ENCODE results near the gene PSME4.
"Not testable (repeated sequence)": the region's sequence is repeated elsewhere in the genome, so short reads cannot be mapped to it uniquely, and the experiment has no call there.

Gene PSME4

GRCh38 chr2:53964257-53964952 lies 6.4 kb downstream of the PSME4 start:
- no peak for DNase-seq (ENCODE audit: low read depth in 3 of 3)

- not testable (repeated sequence) for DNase-seq (ENCODE audit: low read depth in 3 of 3)
These were observed 9.1 kb downstream of the PSME4 start for GRCh38 chr2:53961478-53962216.

GRCh38 chr2:53960476-53960875 lies 10.3 kb downstream of the PSME4 start:
- no peak for DNase-seq (ENCODE audit: low read depth in 3 of 3)

GRCh38 chr2:53958443-53958842 lies 12.3 kb downstream of the PSME4 start:
- DNase-seq (ENCODE audit: low read depth in 3 of 3), result no peak

- no peak for DNase-seq (ENCODE audit: low read depth in 3 of 3)
These were observed 18.3 kb downstream of the PSME4 start for GRCh38 chr2:53952519-53952918.

- no peak for DNase-seq (ENCODE audit: low read depth in 3 of 3)
These were observed 21.3 kb downstream of the PSME4 start for GRCh38 chr2:53949457-53949856.

GRCh38 chr2:53945538-53945937 lies 25.3 kb downstream of the PSME4 start:
- no peak for DNase-seq (ENCODE audit: low read depth in 3 of 3)

GRCh38 chr2:53944542-53944941 lies 26.3 kb downstream of the PSME4 start:
- DNase-seq (ENCODE audit: low read depth in 3 of 3), result no peak

- no peak for DNase-seq (ENCODE audit: low read depth in 3 of 3)
These were observed 28.5 kb downstream of the PSME4 start for GRCh38 chr2:53942280-53942679.

- no peak for DNase-seq (ENCODE audit: low read depth in 3 of 3)
These were observed 29.0 kb downstream of the PSME4 start for GRCh38 chr2:53941749-53942148.

GRCh38 chr2:53939656-53940055 lies 31.1 kb downstream of the PSME4 start:
- DNase-seq (ENCODE audit: low read depth in 3 of 3), result no peak

GRCh38 chr2:53938904-53939303 lies 31.9 kb downstream of the PSME4 start:
- DNase-seq (ENCODE audit: low read depth in 3 of 3), result no peak

GRCh38 chr2:53933329-53933728 lies 37.5 kb downstream of the PSME4 start:
- no peak for DNase-seq (ENCODE audit: low read depth in 3 of 3)

GRCh38 chr2:53926321-53926720 lies 44.5 kb downstream of the PSME4 start:
- DNase-seq (ENCODE audit: low read depth in 3 of 3), result not testable (repeated sequence)

GRCh38 chr2:53913721-53914120 lies 57.1 kb downstream of the PSME4 start:
- DNase-seq (ENCODE audit: low read depth in 3 of 3), result no peak

- DNase-seq (ENCODE audit: low read depth in 3 of 3), result no peak
These were observed 59.2 kb downstream of the PSME4 start for GRCh38 chr2:53911434-53912189.

- no peak for DNase-seq (ENCODE audit: low read depth in 3 of 3)
These were observed 63.2 kb downstream of the PSME4 start for GRCh38 chr2:53907582-53907981.

- DNase-seq (ENCODE audit: low read depth in 3 of 3), result no peak
These were observed 65.4 kb downstream of the PSME4 start for GRCh38 chr2:53905396-53905795.

GRCh38 chr2:53903011-53903410 lies 67.8 kb downstream of the PSME4 start:
- DNase-seq (ENCODE audit: low read depth in 3 of 3), result no peak

GRCh38 chr2:53901192-53901591 lies 69.6 kb downstream of the PSME4 start:
- no peak for DNase-seq (ENCODE audit: low read depth in 3 of 3)

GRCh38 chr2:53896864-53897263 lies 73.9 kb downstream of the PSME4 start:
- no peak for DNase-seq (ENCODE audit: low read depth in 3 of 3)

- no peak for DNase-seq (ENCODE audit: low read depth in 3 of 3)
These were observed 84.2 kb downstream of the PSME4 start for GRCh38 chr2:53886406-53887280.
